Tibial nerve (tissue), 4 donors: ENCODE results near the gene BCHE.

Experiments
- CTCF ChIP-seq, 5 experiments: fragments of 200-600 bp in 3 of 5; fragments of 450-650 bp in 2 of 5; sonication (generic) in 3 of 5; IDR thresholded peaks; one replicate each; pipeline ENCODE4 v1.5.1; 2016 to 2019; ENCODE audit warnings: antibody characterized with exemption in 5 of 5, mild to moderate bottlenecking in 3 of 5, moderate library complexity in 2 of 5
- EP300 ChIP-seq, 2 donors: sonication (generic); formaldehyde crosslinking; IDR thresholded peaks; one replicate each; pipeline ENCODE4 v1.6.1; 2017; ENCODE audit warnings: antibody characterized with exemption in 2 of 2, mild to moderate bottlenecking in 1 of 2
- POLR2A ChIP-seq, 2 donors: fragments of 450-650 bp; IDR thresholded peaks; one replicate each; pipeline ENCODE4 v1.6.1; 2017; ENCODE audit warnings: antibody characterized with exemption in 2 of 2, mild to moderate bottlenecking in 2 of 2, moderate library complexity in 2 of 2

DNA sequence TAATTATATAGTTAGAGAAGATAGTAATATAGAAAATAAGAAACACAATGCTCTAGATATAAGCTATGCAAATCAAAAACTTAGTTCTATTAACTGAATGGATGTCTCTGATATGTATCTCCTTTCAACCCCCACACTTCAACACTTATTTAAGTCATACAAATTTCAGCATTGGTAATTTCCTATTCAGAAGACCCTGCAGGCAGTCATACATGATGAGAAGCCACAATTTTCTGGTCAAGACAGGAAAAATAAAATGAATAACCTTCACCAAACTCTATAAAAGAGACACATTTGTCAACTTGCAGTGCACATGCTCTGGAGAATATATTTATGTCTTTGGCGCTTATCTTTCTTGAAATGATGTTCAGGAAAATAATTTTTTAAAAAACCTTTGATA is 578 bp upstream of the BCHE start:
- TF ChIP-seq CTCF (IDR thresholded peaks at IDR 0.05) (no peak), POLR2A (IDR thresholded peaks at IDR 0.05) (no peak), EP300 (IDR thresholded peaks at IDR 0.05) (no peak)
